HG03457 (cell line): Measurements from ENCODE around the gene PSG1.
"Not testable (repeated sequence)": the region's sequence is repeated elsewhere in the genome, so short reads cannot be mapped to it uniquely, and the experiment has no call there.

Experiments used
- ATAC-seq: cut with Tn5 transposase; IDR thresholded peaks from one replicate; pipeline ENCODE4 v1.9.1; 2021; ENCODE audit warnings: moderate number of reproducible peaks; ENCODE audit not compliant: unreplicated experiment

The PSG1 gene

DNA sequence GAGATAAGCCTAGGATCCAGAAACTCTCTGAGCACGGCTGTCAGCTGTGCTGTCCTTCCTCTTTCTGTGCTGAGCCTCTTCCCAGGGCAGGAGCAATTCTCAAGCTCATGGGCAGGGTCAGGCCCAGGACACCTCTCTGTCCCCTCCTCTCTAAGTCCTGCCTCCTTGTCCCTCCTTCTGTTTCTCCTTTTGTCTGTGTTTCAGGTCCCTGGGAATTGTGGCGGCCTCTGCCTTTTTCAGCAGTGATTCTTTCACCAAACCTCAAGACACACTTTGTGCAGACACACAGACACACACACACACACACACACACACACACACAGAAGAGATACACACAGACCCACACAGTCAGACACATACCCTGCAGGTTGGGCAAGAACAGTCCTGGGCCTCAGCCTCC lies at the start of gene PSG1:
Gene PSG1 (minus strand): TSS at position 101 of the 400 bp plus-strand sequence. CDS start 132 bp downstream, outside the sequence.
- no peak for ATAC-seq

DNA sequence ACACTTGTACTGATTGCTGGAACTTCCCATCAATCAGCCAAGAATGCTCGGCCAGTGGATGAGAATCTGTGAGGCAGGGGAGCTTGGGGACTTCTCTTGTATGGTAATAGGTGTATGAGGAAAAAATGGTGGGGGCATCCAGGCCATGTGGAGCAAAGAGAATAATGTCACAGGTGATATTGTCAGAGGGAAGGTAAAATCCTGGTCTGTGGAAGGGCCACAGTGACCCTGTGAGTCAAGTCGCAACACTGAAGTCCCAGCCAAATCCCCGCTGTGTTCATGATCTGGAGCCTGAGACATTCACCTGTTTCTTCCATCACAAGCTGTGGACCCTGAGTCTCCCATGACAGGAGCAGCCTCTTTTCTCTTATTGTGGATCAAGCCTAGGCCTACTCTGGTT lies 49.4 kb upstream of the PSG1 start:
- ATAC-seq, result no peak

DNA sequence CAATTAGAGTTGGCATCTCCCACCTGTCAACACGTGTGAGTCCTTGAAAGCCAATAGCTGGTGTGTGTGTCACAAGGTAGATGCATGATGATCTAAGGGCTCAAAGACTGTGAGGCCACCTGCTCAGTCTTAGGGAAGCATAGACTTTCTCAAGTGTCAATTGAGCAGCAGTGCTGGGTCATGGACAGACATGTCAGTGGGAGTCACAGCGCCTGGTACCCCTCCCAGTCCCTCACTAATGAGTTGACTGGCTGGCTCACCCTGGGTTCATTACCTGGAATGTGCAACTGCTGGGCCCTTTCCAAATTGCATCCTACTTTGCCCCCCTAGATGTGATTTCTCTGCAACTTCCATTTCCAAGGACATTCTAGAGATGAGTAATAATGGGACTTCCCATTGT lies 47.3 kb upstream of the PSG1 start:
- no peak for ATAC-seq

DNA sequence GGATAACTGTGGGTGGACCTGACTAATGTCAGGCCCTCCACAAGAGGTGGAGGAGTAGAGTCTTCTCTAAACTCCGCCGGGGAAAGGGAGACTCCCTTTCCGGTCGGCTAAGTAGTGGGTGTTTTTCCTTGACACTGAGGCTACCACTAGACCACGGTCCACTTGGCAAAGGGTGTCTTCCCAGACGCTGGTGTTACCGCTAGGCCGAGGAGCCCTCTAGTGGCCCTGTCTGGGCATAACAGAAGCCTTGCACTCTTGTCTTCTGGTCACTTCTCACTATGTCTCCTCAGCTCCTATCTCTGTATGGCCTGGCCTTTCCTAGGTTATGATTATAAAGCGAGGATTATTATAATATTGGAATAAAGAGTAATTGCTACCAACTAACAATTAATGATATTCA lies 43.6 kb upstream of the PSG1 start:
- not testable (repeated sequence) for ATAC-seq

DNA sequence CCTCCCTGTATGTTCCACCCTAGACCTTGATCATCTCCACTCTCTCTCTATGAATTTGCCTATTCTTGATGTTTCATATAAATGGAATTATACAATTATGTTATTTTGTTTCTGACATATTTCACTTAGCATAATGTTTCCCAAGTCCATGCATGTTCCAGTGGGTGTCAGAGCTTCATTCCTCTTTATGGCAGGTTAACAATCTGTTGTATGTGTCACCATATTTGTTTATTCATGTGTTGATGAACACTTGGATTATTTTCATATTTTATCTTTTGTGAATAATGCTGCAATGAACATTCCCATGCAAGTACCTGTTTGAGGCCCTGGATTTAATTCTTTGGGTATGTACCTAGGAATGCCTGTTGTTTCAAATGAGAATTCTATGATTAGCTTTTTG lies 41.5 kb upstream of the PSG1 start:
- ATAC-seq, result not testable (repeated sequence)

DNA sequence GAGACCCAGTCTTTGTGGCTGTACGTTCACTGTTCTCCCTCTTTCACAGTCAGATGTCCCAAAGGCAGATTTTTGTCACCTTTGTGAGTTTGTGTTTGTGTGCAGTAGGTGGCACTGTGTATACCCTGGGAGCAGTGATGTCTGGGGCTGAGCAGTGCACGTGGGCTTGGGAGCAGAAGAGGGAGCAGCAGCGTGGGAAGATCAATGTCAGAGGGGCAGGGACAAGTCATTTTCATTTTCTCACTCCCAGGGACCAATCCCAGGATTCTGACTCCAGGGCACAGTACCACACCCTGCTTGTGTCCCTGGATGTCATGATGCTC lies 40.2 kb upstream of the PSG1 start:
- no peak for ATAC-seq

DNA sequence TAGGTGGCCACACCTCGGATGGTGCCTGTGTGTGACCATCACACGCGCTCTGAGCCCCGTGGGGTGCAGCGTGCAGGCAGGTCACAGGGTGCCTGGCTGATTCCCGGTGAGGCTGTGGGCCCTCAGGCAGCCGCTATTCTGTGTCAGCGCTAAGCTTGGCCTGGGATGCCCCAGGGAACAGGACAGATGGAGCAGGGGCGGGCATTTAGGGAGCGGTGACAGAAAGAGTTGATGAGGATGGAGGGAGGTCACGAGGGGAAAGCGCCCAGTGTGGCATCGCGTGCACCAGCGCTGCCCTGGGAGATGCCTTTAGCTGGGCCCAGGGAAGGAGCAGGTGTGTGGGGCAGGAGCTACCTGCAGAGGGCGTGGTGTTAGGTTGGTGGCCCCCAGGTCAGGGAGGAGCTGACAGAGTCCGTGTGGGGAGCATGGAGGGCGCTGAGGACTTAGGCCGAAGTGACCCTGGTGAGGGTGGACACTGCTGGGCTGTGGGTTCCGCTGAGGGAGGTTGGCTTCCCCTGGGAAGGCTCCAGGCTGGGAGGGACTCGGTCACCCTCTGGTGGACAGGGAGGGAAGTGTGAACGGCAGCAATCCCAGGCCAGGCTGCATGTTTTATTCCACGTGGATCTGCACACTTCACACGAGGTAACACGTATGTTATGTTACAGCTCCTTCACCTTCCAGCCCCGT lies 39.7 kb upstream of the PSG1 start:
- not testable (repeated sequence) for ATAC-seq

DNA sequence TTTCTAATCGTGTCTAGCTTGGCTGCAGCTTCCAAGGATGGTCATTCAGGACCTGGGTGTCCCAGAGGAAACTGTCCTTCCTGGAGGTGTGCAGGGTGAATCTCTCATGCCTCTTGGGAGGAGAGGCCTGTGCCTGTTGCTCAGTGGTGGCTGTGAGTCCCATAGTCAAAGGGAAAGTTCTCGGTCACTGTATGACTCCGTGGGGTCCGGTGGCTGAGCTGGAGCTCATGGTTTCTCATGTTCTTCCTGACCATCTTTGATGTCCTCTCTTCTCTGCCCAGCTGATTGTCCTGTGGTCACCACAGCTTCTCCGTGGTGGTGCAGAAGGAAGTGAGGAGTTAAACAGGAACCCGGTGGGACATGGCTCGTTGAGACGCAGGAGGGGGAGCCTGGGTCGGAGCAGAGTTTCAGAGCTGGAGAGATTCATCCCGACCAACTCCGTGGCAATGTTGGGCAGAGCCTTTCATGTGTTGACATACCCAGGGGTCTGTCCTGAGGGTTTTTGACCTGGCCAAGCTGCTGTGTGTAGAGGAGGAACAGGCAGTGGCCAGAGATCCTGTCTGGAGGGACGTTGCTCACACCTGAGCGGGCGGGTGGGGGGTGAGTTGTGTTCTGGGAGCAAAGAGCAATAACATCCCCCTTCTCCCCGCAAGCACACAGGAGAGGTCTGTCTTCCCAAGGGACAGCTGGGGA lies 39.0 kb upstream of the PSG1 start:
- not testable (repeated sequence) for ATAC-seq

DNA sequence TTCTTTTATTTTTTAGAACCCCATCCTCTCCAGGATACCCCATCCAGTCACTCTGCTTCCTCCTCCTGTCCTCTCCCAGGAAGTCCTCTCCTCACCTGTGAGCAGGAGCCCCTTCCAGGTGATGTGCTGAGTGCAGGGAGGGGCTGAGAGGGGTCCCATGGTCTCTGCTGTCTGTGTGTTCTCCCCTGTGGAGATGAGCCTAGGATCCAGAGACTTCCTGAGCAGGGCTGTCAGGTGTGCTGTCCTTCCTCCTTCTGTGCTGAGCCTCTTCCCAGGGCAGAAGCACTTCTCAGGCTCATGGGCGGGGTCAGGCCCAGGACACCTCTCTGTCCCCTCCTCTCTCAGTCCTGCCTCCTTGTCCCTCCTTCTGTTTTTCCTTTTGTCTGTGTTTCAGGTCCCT lies 38.1 kb upstream of the PSG1 start, which contains the start of gene PSG6:
Gene PSG6 (minus strand): TSS at position 261 of the 400 bp plus-strand sequence. CDS start 102 bp downstream, at position 159.
- ATAC-seq, result not testable (repeated sequence)

DNA sequence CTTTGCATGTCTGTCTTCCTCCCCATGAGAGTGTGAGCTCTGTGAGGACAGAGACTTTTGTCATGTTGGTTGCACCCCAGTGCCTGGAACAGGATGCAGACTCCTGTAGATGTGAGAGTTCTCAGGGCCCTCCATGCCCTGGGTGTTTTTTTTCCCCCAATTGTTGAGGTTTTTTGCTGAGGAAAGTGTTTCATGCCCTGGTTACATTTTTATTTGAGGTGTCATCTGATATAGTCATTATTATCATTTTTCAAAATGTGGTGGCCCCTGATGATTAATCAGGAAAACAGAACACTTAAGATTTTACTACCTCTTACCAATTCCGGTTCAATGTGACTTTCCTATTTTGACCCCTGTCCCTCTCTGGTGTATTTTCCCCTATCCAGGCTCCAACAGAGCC lies 37.4 kb upstream of the PSG1 start:
- not testable (repeated sequence) for ATAC-seq

DNA sequence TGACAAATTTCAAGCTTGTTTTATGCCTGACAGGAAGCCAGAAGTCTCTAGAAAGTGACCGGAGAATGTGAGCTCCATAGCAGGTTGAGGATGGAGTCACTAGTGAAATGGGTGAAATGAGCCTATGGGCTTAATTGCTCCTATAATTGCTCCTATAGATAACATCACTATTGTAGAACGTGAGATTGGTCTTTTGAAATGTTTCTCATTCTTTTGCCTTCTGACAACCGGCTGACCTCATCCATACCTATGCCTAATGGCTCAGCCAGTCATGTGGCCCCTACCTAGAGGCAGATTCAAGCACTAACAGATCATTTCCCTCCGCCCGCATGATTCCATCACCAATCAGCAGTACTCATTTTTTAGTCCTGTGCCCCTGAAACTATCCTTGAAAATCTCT lies 34.0 kb upstream of the PSG1 start:
- ATAC-seq, result not testable (repeated sequence)

DNA sequence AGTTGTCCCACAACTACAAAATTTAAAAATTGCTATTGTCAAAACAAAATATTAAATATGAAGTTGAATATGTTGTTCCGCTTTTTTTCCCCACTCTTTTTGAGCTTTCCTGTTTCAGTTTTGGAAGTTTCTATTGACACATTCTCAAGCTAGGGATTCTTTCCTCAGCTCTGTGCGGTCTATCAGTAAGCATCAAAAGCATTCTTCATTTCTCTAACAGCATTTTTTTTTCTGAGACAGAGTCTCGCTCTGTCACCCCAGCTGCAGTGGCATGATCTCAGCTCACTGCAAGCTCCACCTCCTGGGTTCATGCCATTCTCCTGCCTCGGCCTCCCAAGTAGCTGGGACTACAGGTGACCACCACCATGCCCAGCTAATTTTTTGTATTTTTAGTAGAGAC lies 33.4 kb upstream of the PSG1 start:
- ATAC-seq, result not testable (repeated sequence)

DNA sequence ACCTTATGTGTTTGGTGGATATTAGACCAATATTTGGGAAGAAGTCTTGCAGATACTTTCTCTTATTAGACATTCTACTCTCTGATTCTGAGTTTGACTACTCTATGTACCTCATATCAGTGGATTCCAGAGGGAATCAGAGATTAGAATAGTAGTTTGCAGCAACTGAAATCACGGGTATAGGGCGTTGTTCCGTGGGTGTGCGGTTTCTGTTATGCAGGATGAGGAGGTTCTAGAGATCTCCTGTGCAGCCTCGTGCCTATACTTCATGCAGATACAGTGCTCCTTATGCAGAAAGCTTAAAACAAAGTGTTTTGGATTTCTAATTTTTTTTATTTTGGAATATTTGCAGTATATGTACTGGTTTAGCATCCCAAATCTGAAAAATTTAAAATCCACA lies 32.2 kb upstream of the PSG1 start:
- ATAC-seq, result not testable (repeated sequence)

DNA sequence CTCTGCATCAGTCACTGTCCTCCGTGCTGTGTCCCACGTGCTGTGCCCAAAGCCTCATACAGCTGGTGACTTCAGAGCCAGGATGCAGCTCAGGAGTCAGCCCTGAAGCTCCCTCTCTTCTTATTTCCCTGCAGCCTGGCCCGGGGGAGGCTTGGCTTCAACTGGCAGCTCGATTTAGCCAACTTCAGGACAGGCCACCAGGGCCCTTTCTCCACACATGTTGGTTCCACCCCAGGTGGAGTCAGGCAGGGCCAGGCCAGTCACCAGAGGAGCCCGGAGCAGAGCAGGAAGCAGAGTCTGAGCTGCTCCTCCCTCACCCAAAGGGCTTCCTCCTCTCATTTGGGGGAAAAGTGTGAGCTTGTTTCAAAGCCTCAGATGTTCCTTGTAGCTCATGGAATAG lies 26.6 kb upstream of the PSG1 start:
- ATAC-seq, result not testable (repeated sequence)

DNA sequence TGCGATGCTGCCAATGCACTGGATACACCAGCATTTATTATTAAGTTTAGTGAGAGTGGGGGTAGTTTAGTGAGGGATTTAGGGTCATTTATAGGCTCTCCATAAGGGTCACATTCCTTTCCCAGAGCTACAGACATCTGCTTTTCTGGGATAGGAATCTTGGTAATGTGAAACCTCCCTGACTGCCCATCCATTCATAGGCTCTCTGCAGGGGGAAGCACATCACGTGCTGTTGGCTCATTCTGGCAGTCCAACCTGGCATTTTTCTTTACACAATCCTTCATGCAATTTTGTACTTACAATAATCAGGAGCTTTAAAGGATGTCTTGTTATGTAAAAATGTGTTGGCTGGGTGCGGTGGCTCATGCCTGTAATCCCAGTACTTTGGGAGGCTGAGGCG lies 21.0 kb upstream of the PSG1 start:
- not testable (repeated sequence) for ATAC-seq

DNA sequence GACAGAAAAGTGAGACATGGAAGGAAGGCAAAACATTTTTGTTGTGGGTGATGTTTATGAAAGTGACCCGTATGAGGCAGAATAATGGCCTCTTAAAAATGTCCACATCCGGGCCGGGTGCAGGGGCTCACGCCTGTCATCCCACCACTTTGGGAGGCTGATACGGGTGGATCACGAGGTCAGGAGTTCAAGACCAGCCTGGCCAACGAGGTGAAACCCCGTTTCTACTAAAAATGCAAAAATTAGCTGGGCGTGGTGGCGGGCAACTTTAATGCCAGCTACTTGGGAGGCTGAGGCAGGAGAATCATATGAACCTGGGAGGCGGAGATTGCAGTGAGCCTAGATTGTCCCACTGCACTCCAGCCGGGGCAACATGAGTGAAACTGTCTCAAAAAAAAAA lies 20.2 kb upstream of the PSG1 start:
- ATAC-seq, result not testable (repeated sequence)

DNA sequence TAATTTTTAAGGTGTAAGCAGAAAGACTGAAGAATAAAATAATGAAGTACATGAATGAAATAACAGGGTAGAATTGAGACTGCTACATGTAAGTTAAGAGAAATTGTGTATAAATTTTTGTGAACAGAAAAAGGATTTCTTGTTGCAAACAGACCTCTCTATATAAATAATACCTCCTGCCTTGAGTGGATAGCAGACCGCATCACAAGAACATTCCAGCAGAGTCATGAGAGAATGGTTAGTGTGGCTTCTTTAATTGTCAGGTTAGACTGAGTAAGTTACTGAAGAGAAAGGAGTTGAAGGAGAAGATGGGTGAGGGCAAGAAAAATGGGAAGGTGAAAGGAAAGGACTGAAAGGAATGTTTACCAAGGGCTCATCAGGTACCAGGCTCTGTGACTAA lies 19.6 kb upstream of the PSG1 start:
- ATAC-seq, result not testable (repeated sequence)

DNA sequence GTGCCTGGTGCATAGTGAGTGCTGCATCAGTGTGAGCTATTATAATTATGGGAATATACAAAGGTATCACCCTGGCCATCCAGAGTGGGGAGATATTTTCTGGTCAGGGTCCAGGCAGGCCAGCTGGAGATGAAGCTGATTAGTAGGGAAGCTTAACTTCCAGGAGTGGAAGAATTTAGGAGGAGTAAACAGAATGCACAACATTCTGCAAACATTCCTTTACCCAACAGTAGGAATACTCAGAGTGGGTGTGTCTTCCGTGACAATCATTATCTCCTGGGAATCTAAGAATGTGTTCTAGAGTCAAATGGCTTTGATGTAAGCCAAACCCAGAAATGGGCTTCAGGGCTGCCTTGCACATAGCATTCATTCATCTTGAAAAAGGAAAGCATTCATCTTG lies 19.1 kb upstream of the PSG1 start:
- not testable (repeated sequence) for ATAC-seq

DNA sequence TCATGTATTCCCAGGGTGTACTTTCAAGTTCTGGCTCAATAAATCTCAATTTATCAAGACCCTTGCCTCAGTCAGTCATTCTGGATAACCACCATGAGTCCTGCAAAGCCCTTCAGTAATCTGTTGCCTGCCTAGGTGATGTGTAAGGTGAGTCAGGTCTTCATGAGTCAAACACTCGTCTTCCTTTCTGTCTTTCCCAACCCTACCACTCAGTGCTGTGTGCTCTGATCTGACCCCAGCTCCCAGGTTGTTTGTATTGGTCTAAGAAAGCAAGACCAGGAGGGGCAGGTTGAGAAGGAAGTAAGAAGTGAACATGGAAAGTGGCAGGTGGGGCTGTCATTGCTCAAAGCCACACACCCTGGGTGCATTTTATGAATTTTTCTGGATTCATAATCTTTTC lies 18.2 kb upstream of the PSG1 start:
- not testable (repeated sequence) for ATAC-seq

DNA sequence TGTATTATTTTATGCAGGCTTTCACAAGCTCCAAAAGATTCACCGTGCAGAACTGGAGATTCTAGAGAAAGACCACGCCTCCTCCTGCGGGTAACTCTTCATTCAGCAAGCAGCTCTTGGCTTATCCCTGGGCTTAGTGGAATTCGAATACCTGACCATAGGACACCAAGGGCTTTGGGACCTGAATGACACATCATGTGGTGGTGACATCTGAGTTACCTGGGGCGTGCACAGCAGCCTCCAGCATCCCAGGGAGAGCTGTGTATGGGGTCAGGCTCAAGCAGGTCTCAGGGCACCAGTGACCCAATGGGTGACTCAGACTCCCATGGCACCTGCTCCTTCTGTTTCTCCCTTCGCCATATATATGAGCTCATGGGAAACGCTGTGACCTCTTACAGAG lies 10.9 kb upstream of the PSG1 start:
- not testable (repeated sequence) for ATAC-seq

DNA sequence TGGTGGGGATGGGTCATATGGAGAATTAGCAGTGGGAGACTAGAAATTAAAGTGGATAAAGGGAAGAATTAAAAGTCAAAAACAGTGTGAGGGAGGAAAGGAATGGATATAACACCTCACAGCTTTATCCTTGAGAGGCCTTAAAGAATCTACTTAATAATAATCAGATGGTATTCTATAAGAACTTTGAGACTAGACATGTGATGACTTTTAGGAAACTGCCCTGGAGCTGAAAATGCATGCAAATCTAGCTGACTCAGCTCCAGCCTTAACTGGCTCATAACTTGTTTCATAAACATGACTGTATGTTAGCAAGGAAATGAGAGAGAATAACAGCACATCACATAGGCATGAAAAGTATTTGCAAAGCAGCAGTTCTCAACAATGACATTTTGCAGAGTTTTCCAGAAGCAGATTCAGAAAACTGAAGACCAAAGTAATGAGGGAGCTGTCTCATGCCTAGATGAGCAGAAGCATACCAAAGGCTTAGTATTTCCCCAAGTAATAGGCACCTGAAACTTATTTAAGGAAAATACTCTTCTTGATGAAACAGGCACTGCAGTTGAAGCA lies 8.4 kb upstream of the PSG1 start:
- not testable (repeated sequence) for ATAC-seq

DNA sequence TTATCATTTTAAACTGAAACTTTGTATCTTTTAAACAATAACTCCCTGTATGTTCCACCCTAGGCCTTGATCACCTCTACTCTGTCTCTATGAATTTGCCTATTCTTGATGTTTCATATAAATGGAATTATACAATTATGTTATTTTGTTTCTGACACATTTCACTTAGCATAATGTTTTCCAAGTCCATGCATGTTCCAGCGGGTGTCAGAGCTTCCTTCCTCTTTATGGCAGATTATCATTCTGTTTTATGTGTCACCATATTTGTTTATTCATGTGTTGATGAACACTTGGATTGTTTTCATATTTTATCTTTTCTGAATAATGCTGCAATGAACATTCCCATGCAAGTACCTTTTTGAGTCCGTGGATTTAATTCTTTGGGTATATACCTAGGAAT lies 3.2 kb upstream of the PSG1 start:
- ATAC-seq, result not testable (repeated sequence)
